ENCODE measurements around the gene CNTNAP2.

The CNTNAP2 gene

DNA sequence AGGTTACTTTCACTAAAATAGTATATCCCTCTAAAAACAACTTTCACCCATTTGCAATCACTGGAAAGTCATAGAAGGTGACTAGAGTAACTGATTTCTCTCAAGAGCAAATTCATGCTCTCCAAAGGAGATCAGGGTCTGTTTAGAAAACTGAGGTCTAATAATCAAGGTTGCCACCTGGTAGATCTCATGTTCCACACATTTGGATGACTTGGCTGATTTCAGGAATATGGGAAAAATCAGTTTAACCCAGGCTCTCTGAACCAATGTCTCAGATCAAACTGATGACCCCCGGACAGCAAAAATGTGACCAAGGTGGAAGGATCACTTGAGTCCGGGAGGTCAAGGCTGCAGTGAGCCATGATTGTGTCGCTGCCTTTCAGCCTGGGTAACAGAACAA, 1911.6 kb downstream of the CNTNAP2 start (continued):
- TF ChIP-seq ZNF626 (tag by site-specific recombination; IDR thresholded peaks at IDR 0.05), result no peak

DNA sequence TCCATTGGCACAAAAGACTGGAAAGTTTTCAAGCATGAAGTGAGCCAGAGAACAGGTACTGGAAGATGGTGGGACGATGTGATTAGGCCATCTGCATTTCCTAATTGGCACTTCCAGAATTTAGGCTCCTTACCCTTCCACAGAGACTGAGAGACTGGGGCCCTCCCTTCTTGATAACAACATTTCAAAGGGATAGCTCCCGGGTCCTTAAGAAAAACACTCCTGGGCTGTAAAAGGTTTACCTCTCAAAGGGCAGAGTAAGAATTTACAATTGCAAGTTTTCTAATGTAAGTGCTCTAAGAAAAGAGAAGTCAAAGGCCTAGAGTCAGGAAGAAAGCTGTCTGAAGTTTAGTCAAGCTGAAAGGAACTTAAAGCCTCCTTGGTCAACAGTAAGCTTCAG, 1914.4 kb downstream of the CNTNAP2 start:
- no peak overlapping the region for H3K4me3 ChIP-seq (ENCODE audit: low read depth, low read length)
- ChIA-PET POLR2A (no interaction called here), CTCF (interaction anchor here (0.6 kb wide), 1 partner anchor 360 kb away, joined by 3 read pairs; no protein-coding TSS in a partner anchor)
- H3K9me3 ChIP-seq (ENCODE audit: control insufficient read depth, insufficient read depth, low read depth, low read length), result no peaks in the 10 kb centered on the region
- TF ChIP-seq HIC1 (tag by site-specific recombination; IDR thresholded peaks at IDR 0.05) (no peak), ZNF701 (tag by site-specific recombination; IDR thresholded peaks at IDR 0.05) (no peak), ZNF133 (tag by site-specific recombination; IDR thresholded peaks at IDR 0.05) (no peak)
- H3K27ac ChIP-seq (ENCODE audit: extremely low read depth, low read depth, low read length), result no peak overlapping the region
- no peaks in the 10 kb centered on the region for H3K4me1 ChIP-seq (ENCODE audit: control insufficient read depth, insufficient read depth, low read length)
- no peaks in the 10 kb centered on the region for H3K36me3 ChIP-seq (ENCODE audit: control insufficient read depth in 2 of 2, insufficient read depth in 1 of 2, low read length in 2 of 2)

GRCh38 chr7:148031811-148032210, 1915.2 kb downstream of the CNTNAP2 start:
- no peaks in the 10 kb centered on the region for H3K36me3 ChIP-seq (ENCODE audit: control insufficient read depth in 2 of 2, insufficient read depth in 1 of 2, low read length in 2 of 2)
- POLR2A ChIA-PET, result no interaction called here
- TF ChIP-seq ZNF10 (tag by site-specific recombination; IDR thresholded peaks at IDR 0.05) (no peak), ZNF112 (tag by site-specific recombination; IDR thresholded peaks at IDR 0.05) (no peak), ZNF2 (tag by site-specific recombination; IDR thresholded peaks at IDR 0.05) (no peak), ZEB2 (tag by site-specific recombination; IDR thresholded peaks at IDR 0.05) (no peak), ZNF585B (tag by site-specific recombination; IDR thresholded peaks at IDR 0.05) (no peak), MZF1 (tag by site-specific recombination; IDR thresholded peaks at IDR 0.05; ENCODE audit: borderline replicate concordance) (no peak), ZNF24 (tag by site-specific recombination; IDR thresholded peaks at IDR 0.05) (no peak), ZNF776 (tag by site-specific recombination; IDR thresholded peaks at IDR 0.05; ENCODE audit: borderline replicate concordance) (no peak), ZFP37 (tag by site-specific recombination; IDR thresholded peaks at IDR 0.05) (no peak), ZNF175 (tag by site-specific recombination; IDR thresholded peaks at IDR 0.05) (no peak)
- TF ChIP-seq, protein P1, sequence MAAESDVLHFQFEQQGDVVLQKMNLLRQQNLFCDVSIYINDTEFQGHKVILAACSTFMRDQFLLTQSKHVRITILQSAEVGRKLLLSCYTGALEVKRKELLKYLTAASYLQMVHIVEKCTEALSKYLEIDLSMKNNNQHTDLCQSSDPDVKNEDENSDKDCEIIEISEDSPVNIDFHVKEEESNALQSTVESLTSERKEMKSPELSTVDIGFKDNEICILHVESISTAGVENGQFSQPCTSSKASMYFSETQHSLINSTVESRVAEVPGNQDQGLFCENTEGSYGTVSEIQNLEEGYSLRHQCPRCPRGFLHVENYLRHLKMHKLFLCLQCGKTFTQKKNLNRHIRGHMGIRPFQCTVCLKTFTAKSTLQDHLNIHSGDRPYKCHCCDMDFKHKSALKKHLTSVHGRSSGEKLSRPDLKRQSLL (tag by site-specific recombination; IDR thresholded peaks at IDR 0.05), result no peak
- no peaks in the 10 kb centered on the region for H3K4me1 ChIP-seq (ENCODE audit: control insufficient read depth, insufficient read depth, low read length)
- H3K4me3 ChIP-seq (ENCODE audit: low read depth, low read length), result no peak overlapping the region
- H3K27ac ChIP-seq (ENCODE audit: extremely low read depth, low read depth, low read length), result no peak overlapping the region
- CTCF ChIA-PET, result interaction anchor here (0.6 kb wide), 1 partner anchor 361 kb away, joined by 3 read pairs; no protein-coding TSS in a partner anchor
- no peaks in the 10 kb centered on the region for H3K9me3 ChIP-seq (ENCODE audit: control insufficient read depth, insufficient read depth, low read depth, low read length)

GRCh38 chr7:148035950-148036349, 1919.3 kb downstream of the CNTNAP2 start:
- POLR2A ChIA-PET, result no interaction called here
- no peaks in the 10 kb centered on the region for H3K36me3 ChIP-seq (ENCODE audit: control insufficient read depth in 2 of 2, insufficient read depth in 1 of 2, low read length in 2 of 2)
- TF ChIP-seq INSM2 (tag by site-specific recombination; IDR thresholded peaks at IDR 0.05) (no peak), ZBTB1 (tag by site-specific recombination; IDR thresholded peaks at IDR 0.05) (no peak), ZNF18 (tag by site-specific recombination; IDR thresholded peaks at IDR 0.05) (no peak), GLI2 (tag by site-specific recombination; IDR thresholded peaks at IDR 0.05; ENCODE audit: borderline replicate concordance, low read depth) (no peak)
- H3K4me3 ChIP-seq (ENCODE audit: low read depth, low read length), result no peak overlapping the region
- H3K9me3 ChIP-seq (ENCODE audit: control insufficient read depth, insufficient read depth, low read depth, low read length), result no peaks in the 10 kb centered on the region
- CTCF ChIA-PET, result no interaction called here
- no peaks in the 10 kb centered on the region for H3K4me1 ChIP-seq (ENCODE audit: control insufficient read depth, insufficient read depth, low read length)
- H3K27ac ChIP-seq (ENCODE audit: extremely low read depth, low read depth, low read length), result no peak overlapping the region
